ENCODE results near the gene GRK5. TPM values are rescaled to one million over a fixed set of nuclear protein-coding genes. Genes with fewer than 3 reads are reported as not detected.

GRK5 gene
- total RNA-seq, 1 donor: 20.5 TPM

DNA sequence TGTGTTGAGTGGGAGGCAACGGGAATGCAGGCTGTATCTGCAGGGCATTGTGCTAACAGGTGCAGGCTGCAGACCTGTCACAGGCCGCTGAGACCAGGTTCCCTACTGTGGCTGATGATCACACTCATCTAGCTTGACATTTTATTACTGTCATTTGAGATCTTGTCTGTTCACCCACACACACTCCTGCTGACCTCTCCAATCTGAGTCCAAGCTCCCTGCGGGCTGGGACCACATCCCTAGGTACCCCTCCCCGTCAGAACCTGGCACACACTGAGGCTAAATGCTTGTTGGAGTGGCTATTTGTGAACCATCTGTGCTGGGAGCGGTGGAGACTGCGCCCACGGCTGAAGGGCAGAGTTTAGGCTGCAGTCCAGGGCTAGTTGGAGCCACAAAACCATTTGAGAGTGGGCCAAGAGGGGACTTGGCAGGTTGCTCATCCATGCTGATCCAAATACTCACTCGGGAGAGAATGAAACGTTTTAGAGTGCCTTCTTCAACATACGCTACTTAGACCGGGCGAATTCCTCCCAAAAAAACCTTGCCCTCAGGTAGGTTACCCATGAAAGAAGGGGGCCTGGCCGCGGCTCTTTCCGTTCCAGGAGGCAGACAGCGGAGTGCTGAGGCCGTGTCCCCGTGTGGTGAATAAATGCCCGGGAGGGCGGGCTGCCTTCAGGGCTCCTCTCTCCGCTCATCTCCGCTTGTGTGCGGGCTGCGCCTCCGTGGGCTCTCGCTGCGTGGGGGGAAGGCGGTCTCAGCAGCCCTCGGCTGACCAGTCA is 170.8 kb downstream of the GRK5 start:
- TF ChIP-seq, protein P1, sequence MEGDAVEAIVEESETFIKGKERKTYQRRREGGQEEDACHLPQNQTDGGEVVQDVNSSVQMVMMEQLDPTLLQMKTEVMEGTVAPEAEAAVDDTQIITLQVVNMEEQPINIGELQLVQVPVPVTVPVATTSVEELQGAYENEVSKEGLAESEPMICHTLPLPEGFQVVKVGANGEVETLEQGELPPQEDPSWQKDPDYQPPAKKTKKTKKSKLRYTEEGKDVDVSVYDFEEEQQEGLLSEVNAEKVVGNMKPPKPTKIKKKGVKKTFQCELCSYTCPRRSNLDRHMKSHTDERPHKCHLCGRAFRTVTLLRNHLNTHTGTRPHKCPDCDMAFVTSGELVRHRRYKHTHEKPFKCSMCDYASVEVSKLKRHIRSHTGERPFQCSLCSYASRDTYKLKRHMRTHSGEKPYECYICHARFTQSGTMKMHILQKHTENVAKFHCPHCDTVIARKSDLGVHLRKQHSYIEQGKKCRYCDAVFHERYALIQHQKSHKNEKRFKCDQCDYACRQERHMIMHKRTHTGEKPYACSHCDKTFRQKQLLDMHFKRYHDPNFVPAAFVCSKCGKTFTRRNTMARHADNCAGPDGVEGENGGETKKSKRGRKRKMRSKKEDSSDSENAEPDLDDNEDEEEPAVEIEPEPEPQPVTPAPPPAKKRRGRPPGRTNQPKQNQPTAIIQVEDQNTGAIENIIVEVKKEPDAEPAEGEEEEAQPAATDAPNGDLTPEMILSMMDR (IDR thresholded peaks at IDR 0.05; ENCODE audit: insufficient read depth, low read length): no peak
- no peak overlapping the region for H3K4me3 ChIP-seq (ENCODE audit: low read depth, low read length)
- peak; percentile 53 for DNase-seq (ENCODE audit: low read depth)

DNA sequence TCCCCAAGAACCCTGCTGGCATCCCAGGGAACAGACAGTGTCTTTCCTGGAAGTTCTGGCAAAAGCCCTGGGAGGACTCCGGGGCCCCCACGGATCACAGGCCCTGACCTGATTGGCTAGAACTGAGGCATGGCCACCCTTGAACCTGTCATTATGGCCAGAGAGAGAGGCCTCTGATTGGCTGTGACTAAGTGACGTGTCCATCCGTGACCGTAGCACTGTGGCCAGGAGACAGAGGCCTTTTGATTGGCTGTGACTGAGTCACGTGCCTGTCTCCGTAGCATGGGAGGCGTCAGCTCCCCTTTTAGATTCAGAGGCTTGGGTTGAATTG is 171.3 kb downstream of the GRK5 start:
- H3K4me3 ChIP-seq (ENCODE audit: low read depth, low read length): no peak overlapping the region
- no peak for DNase-seq (ENCODE audit: low read depth)
- TF ChIP-seq, protein P1 (IDR thresholded peaks at IDR 0.05; ENCODE audit: insufficient read depth, low read length): no peak

DNA sequence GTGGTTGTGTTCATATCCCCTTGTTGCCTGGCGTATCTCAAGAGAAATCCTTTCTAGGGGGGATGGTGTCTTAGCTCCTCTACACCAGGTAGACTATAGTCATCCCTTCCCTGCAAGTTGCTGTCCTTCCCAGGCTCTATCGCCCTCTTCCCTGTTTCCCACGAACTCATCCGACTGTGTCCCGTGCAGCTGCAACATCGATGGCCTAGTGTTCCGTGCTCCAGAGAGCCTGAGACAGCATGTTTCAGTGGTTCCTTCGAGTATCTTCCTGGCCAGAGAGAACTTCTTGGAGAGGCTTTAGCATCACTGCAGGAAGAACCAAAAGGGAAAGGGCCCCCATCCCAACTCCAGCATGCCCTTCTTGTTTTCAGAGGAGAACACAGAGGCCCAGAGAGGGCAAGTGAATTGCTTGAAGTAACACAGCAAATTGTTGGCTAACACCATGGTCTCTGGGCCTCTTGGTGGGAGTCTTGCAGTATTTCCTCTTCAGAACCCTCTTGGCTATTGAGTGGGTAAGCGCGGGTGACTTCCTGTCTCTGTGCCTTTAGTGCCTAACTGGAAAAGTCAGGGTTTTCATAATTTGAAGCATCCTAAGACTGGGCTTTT is 172.2 kb downstream of the GRK5 start:
- DNase-seq (ENCODE audit: low read depth): no peak
- TF ChIP-seq, protein P1 (IDR thresholded peaks at IDR 0.05; ENCODE audit: insufficient read depth, low read length): no peak
- no peak overlapping the region for H3K4me3 ChIP-seq (ENCODE audit: low read depth, low read length)

DNA sequence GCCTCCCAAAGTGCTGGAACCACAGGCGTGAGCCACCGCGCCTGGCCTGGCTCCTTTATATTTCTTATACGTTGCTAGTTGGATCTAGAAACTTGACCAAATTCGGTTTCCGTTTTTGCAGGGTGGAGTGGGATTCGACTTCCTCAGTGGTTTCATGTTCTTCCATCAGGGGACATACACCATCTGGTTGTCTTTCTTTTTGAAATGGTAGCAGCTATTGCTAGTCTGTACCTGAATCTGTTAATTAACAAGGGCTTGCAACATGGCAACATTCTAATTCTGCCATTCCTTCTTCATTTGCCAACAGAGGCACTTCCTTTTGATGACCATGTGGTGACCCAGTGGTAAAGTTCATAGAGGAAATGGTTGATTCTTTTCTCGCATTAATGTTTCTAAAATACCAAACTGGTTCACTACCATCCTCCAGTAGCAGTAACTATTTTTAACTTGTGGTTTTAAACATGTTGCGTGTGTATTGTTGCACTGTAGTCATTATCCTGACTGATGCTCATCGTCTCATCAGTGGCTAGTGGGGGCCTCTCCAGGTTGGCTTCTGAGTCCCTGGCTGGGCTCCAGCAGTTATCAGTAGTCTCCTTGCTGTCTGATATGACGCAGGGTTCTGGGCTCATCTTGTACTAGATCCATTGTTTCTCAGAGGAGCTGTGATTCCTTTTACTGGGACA is 175.9 kb downstream of the GRK5 start:
- DNase-seq (ENCODE audit: low read depth): no peak
- H3K4me3 ChIP-seq (ENCODE audit: low read depth, low read length): no peak overlapping the region
- TF ChIP-seq, protein P1 (IDR thresholded peaks at IDR 0.05; ENCODE audit: insufficient read depth, low read length): no peak

DNA sequence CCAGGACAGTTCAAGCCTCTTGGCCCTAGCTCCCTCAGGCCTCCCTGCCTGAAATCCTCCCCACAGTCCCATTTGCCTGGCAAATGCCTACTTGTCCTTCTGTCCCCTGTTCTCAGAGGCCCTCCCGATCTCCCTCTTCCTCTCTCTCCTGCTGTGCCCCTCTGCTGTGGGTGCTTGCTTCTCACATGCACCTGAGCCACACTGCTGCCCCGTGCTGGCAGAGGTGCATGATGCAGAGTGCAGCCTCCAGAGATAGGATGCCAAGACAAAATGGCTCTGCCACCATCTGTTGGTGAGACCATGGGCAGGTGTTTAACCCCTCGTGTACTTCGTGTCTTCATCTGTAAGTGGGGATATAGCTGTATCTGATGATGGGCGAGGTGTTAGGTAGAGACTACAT is 176.8 kb downstream of the GRK5 start:
- TF ChIP-seq, protein P1 (IDR thresholded peaks at IDR 0.05; ENCODE audit: insufficient read depth, low read length): no peak
- no peak overlapping the region for H3K4me3 ChIP-seq (ENCODE audit: low read depth, low read length)
- no peak for DNase-seq (ENCODE audit: low read depth)

DNA sequence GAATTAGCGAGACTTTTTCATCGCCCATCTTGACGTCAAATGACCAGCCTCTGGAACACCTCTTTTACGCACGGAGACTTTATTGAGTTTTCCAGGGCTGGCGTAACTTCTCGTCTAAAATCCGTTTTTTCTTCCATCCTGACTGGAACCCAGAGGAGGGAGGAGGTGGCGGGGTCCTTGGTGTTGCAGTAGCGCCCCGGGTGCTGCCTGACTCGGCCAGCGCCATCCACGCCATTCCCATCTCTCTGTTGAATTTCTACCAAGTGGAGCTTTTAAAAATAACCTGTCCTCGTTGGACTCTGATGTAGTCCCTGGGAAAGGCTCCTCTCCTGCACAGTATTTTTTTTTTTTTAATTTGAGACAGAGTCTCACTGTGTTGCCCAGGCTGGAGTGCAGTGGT is 179.3 kb downstream of the GRK5 start:
- DNase-seq (ENCODE audit: low read depth): no peak
- TF ChIP-seq, protein P1 (IDR thresholded peaks at IDR 0.05; ENCODE audit: insufficient read depth, low read length): no peak
- H3K4me3 ChIP-seq (ENCODE audit: low read depth, low read length): no peak overlapping the region

Measured in fibroblast of the aortic adventitia (primary cell).